HepG2 (cell line): ENCODE data around the gene ENO1. TPM values are rescaled to one million over a fixed set of nuclear protein-coding genes. Genes with fewer than 3 reads are reported as not detected.

Experiments used
- ESRRA ChIP-seq: sonication (generic); formaldehyde crosslinking; IDR thresholded peaks from 2 replicates; pipeline ENCODE4 v1.5.1; 2020; ENCODE audit warnings: mild to moderate bottlenecking, low read depth, missing genetic modification reagents
- IRF2 ChIP-seq: IDR thresholded peaks from 2 replicates; pipeline ENCODE4 v1.6.1; 2018; ENCODE audit warnings: missing genetic modification reagents, missing compliant biosample characterization
- MEIS2 ChIP-seq: sonication (generic); formaldehyde crosslinking; IDR thresholded peaks from 2 replicates; pipeline ENCODE4 v1.9.0; 2021; ENCODE audit warnings: mild to moderate bottlenecking, missing genetic modification reagents
- MXD3 ChIP-seq: IDR thresholded peaks from 2 replicates; pipeline ENCODE4 v1.6.1; 2016; ENCODE audit warnings: mild to moderate bottlenecking, missing biosample characterization, missing genetic modification reagents
- NR2F2 ChIP-seq: IDR thresholded peaks from 2 replicates; pipeline ENCODE4 v1.6.1; 2012; ENCODE audit warnings: low read depth, inconsistent platforms, borderline replicate concordance
- POLR2AphosphoS2 ChIP-seq: IDR thresholded peaks from 2 replicates; pipeline ENCODE4 v1.6.1; 2011; ENCODE audit warnings: low read depth, low read length, improper control_type of control experiment
- POLR2AphosphoS5 ChIP-seq: IDR thresholded peaks from 2 replicates; pipeline ENCODE4 v1.6.1; 2012; ENCODE audit warnings: low read depth, low read length
- POLR2G ChIP-seq: fragments of 200-400 bp; formaldehyde crosslinking; IDR thresholded peaks from 2 replicates; pipeline ENCODE4 v1.6.1; 2018; ENCODE audit warnings: mild to moderate bottlenecking, low read depth, low read length, moderate library complexity
- RBFOX2 ChIP-seq: fragments of 200-400 bp; formaldehyde crosslinking; IDR thresholded peaks from 2 replicates; pipeline ENCODE4 v1.6.1; 2017; ENCODE audit warnings: low read depth, mild to moderate bottlenecking, low read length
- RBM22 ChIP-seq: fragments of 200-400 bp; formaldehyde crosslinking; optimal IDR thresholded peaks from 2 replicates; pipeline ENCODE3; 2017; ENCODE audit warnings: mild to moderate bottlenecking, low read length, moderate library complexity
- THAP9 ChIP-seq: sonication (generic); formaldehyde crosslinking; IDR thresholded peaks from 2 replicates; pipeline ENCODE4; 2020; ENCODE audit warnings: missing genetic modification reagents, mild to moderate bottlenecking, borderline replicate concordance
- ZKSCAN8 ChIP-seq: IDR thresholded peaks from 2 replicates; pipeline ENCODE4 v1.6.1; 2016; ENCODE audit warnings: borderline replicate concordance, missing genetic modification reagents, missing compliant biosample characterization
- ZNF205 ChIP-seq: IDR thresholded peaks from 2 replicates; pipeline ENCODE4 v1.6.1; 2018; ENCODE audit warnings: missing biosample characterization, missing genetic modification reagents
- ZNF441 ChIP-seq: sonication (generic); formaldehyde crosslinking; IDR thresholded peaks from 2 replicates; pipeline ENCODE4 v1.7.0; 2021; ENCODE audit warnings: missing genetic modification reagents, borderline replicate concordance
- ZNF703 ChIP-seq: sonication (generic); formaldehyde crosslinking; IDR thresholded peaks from 2 replicates; pipeline ENCODE4 v1.5.1; 2020; ENCODE audit warnings: missing genetic modification reagents, mild to moderate bottlenecking, moderate library complexity, borderline replicate concordance
- ZNF749 ChIP-seq: sonication (generic); formaldehyde crosslinking; IDR thresholded peaks from 2 replicates; pipeline ENCODE4 v1.8.0; 2022; ENCODE audit warnings: mild to moderate bottlenecking, missing genetic modification reagents, moderate library complexity, borderline replicate concordance
- ZNF816 ChIP-seq: sonication (generic); formaldehyde crosslinking; IDR thresholded peaks from 2 replicates; pipeline ENCODE4 v1.8.0; 2022; ENCODE audit warnings: missing genetic modification reagents, mild to moderate bottlenecking, borderline replicate concordance
- polyA plus RNA-seq, 8 experiments: library from polyadenylated mRNA; depleted of rRNA in 3 of 8; stranded (reverse) in 7 of 8; unstranded in 1 of 8; fragments of >200 nt; fragmentation: Illumina TruSeq in 4 of 8; extraction: Trizol in 4 of 8; gene quantifications; 2 replicates each; pipeline versions ENCODE4 v1.2.1 to v1.2.3, GENCODE V29; 2011 to 2016; ENCODE audit warnings: low read depth in 4 of 8, missing spikeins in 1 of 8, mixed read lengths in 1 of 8; ENCODE audit not compliant: insufficient read depth in 1 of 8
- total RNA-seq, 5 experiments: library from RNA; depleted of rRNA; stranded (reverse); fragments of >200 nt; fragmentation: Illumina TruSeq; extraction: Trizol; gene quantifications; 2 replicates each; pipeline ENCODE4 v1.2.3, GENCODE V29; 2016; ENCODE audit warnings: low read depth in 1 of 5
- TF ChIP-seq, protein P1 (sequence below): sonication (generic); formaldehyde crosslinking; IDR thresholded peaks from 2 replicates; pipeline ENCODE4 v1.5.0; 2020; ENCODE audit warnings: mild to moderate bottlenecking, missing genetic modification reagents, moderate library complexity
- TF ChIP-seq, protein P2 (sequence below): sonication (generic); formaldehyde crosslinking; IDR thresholded peaks from 2 replicates; pipeline ENCODE4 v1.4.0; 2020; ENCODE audit warnings: mild to moderate bottlenecking, missing genetic modification reagents
- TF ChIP-seq, protein P3 (sequence below): sonication (generic); formaldehyde crosslinking; IDR thresholded peaks from 2 replicates; pipeline ENCODE4 v1.5.1; 2020; ENCODE audit warnings: mild to moderate bottlenecking, missing genetic modification reagents, moderate library complexity

ENO1 gene
- total and polyA plus RNA-seq, 2 of the 13 experiments (the other 11 are each of a cell fraction or from before 2014, with no cell fraction given) = 1,559 to 3,103 TPM

DNA sequence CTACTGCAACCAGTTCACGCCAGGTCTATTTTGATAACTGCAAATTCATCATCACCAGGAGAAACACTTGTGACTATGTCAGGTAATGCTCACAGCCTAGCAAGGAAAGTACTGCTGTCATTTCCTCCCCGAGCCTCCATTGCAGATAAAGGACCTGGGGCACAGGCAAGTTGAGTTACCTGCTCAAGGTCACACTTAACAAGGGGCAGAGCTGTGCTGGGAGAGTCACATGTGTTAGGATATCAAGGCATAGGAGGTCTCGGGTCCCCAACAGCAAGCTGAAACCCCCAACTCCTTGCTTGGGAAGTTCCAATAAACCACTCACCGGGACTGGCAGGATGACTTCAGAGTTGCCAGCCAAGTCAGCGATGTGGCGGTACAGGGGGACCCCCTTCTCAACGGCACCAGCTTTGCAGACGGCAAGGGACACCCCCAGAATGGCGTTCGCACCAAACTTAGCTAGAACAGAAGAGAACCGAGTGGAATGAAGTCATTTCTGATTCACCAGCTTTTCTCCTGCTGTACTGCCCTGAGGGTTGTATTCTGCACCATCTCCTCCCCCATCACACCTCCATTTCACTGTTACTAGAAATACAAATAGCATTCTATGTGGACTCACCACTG is 11.6 kb downstream of the ENO1 start (continued):
- TF ChIP-seq, protein P1, sequence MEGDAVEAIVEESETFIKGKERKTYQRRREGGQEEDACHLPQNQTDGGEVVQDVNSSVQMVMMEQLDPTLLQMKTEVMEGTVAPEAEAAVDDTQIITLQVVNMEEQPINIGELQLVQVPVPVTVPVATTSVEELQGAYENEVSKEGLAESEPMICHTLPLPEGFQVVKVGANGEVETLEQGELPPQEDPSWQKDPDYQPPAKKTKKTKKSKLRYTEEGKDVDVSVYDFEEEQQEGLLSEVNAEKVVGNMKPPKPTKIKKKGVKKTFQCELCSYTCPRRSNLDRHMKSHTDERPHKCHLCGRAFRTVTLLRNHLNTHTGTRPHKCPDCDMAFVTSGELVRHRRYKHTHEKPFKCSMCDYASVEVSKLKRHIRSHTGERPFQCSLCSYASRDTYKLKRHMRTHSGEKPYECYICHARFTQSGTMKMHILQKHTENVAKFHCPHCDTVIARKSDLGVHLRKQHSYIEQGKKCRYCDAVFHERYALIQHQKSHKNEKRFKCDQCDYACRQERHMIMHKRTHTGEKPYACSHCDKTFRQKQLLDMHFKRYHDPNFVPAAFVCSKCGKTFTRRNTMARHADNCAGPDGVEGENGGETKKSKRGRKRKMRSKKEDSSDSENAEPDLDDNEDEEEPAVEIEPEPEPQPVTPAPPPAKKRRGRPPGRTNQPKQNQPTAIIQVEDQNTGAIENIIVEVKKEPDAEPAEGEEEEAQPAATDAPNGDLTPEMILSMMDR (CRISPR knock-in tag) = no peak
- TF ChIP-seq ZNF749 (CRISPR knock-in tag) (no peak), THAP9 (CRISPR knock-in tag) (no peak), ZNF703 (CRISPR knock-in tag) (no peak), IRF2 (CRISPR knock-in tag) (peak; percentile 24; the same call in 1 of the 2 replicates), MXD3 (no peak), RBFOX2 (peak; percentile 78), MEIS2 (CRISPR knock-in tag) (0 out of 2 replicates have a peak, but pooled peaks have one; percentile 13), ZNF441 (CRISPR knock-in tag) (no peak), POLR2AphosphoS5 (peak; percentile 48), POLR2G (peak; percentile 39), NR2F2 (0 out of 2 replicates have a peak, but pooled peaks have one; percentile 32), ZNF816 (CRISPR knock-in tag) (peak; percentile 19; the same call in 1 of the 2 replicates), RBM22 (peak; percentile 11), ESRRA (CRISPR knock-in tag) (0 out of 2 replicates have a peak, but pooled peaks have one; percentile 12), POLR2AphosphoS2 (peak; percentile 74; the same call in 1 of the 2 replicates), ZKSCAN8 (CRISPR knock-in tag) (no peak), ZNF205 (CRISPR knock-in tag) (0 out of 2 replicates have a peak, but pooled peaks have one; percentile 13)
- TF ChIP-seq, protein P2, sequence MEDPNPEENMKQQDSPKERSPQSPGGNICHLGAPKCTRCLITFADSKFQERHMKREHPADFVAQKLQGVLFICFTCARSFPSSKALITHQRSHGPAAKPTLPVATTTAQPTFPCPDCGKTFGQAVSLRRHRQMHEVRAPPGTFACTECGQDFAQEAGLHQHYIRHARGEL = no peak
- TF ChIP-seq, protein P3, sequence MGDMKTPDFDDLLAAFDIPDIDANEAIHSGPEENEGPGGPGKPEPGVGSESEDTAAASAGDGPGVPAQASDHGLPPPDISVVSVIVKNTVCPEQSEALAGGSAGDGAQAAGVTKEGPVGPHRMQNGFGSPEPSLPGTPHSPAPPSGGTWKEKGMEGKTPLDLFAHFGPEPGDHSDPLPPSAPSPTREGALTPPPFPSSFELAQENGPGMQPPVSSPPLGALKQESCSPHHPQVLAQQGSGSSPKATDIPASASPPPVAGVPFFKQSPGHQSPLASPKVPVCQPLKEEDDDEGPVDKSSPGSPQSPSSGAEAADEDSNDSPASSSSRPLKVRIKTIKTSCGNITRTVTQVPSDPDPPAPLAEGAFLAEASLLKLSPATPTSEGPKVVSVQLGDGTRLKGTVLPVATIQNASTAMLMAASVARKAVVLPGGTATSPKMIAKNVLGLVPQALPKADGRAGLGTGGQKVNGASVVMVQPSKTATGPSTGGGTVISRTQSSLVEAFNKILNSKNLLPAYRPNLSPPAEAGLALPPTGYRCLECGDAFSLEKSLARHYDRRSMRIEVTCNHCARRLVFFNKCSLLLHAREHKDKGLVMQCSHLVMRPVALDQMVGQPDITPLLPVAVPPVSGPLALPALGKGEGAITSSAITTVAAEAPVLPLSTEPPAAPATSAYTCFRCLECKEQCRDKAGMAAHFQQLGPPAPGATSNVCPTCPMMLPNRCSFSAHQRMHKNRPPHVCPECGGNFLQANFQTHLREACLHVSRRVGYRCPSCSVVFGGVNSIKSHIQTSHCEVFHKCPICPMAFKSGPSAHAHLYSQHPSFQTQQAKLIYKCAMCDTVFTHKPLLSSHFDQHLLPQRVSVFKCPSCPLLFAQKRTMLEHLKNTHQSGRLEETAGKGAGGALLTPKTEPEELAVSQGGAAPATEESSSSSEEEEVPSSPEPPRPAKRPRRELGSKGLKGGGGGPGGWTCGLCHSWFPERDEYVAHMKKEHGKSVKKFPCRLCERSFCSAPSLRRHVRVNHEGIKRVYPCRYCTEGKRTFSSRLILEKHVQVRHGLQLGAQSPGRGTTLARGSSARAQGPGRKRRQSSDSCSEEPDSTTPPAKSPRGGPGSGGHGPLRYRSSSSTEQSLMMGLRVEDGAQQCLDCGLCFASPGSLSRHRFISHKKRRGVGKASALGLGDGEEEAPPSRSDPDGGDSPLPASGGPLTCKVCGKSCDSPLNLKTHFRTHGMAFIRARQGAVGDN (CRISPR knock-in tag) = peak; percentile 26; the same call in 1 of the 2 replicates
